ENCODE data around the gene FOLH1.
"Not testable (repeated sequence)": the region's sequence is repeated elsewhere in the genome, so short reads cannot be mapped to it uniquely, and the experiment has no call there.

DNA sequence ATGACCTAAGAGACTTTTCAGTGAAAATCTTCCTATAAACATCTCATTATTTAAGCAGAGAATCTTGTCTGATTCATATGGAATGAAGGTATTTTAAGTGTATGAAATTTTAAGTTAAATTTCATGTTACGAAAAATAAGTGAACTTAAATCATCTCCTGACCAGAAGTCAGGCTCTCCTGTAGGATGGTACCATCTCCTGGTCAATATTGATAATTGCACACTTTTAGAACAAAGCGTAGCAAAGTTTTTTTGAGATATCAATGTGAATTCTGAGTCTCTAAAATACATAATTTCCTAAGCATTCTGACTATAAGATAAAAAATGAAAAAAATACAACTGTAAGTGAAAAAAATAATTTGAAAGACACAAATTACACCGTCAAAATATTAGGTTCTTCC lies 38.8 kb downstream of the FOLH1 start:
- not testable (repeated sequence) for TF ChIP-seq POLR2AphosphoS5 (IDR thresholded peaks at IDR 0.05; ENCODE audit: low read depth, low read length); KDM4A (IDR thresholded peaks at IDR 0.05; ENCODE audit: low read depth, low read length, severe bottlenecking); GABPA (IDR thresholded peaks at IDR 0.05; ENCODE audit: borderline replicate concordance, insufficient read depth, low read length); RXRA (IDR thresholded peaks at IDR 0.05; ENCODE audit: insufficient read depth, low read depth, low read length); BCL11A (IDR thresholded peaks at IDR 0.05; ENCODE audit: low read depth in 2 of 2, low read length in 2 of 2); EP300 (IDR thresholded peaks at IDR 0.05; ENCODE audit: borderline replicate concordance in 1 of 2, low read depth in 2 of 2, low read length in 2 of 2); CEBPB (IDR thresholded peaks at IDR 0.05; ENCODE audit: low read depth, low read length); POLR2A (IDR thresholded peaks at IDR 0.05; ENCODE audit: control extremely low read depth in 1 of 2, low read depth in 2 of 2, low read length in 2 of 2); TAF7 (optimal IDR thresholded peaks at IDR 0.05; ENCODE audit: borderline replicate concordance, low read depth, low read length); SIX5 (IDR thresholded peaks at IDR 0.05; ENCODE audit: low read depth, low read length); JUND (IDR thresholded peaks at IDR 0.05; ENCODE audit: low read length)
- TF ChIP-seq, protein P1, sequence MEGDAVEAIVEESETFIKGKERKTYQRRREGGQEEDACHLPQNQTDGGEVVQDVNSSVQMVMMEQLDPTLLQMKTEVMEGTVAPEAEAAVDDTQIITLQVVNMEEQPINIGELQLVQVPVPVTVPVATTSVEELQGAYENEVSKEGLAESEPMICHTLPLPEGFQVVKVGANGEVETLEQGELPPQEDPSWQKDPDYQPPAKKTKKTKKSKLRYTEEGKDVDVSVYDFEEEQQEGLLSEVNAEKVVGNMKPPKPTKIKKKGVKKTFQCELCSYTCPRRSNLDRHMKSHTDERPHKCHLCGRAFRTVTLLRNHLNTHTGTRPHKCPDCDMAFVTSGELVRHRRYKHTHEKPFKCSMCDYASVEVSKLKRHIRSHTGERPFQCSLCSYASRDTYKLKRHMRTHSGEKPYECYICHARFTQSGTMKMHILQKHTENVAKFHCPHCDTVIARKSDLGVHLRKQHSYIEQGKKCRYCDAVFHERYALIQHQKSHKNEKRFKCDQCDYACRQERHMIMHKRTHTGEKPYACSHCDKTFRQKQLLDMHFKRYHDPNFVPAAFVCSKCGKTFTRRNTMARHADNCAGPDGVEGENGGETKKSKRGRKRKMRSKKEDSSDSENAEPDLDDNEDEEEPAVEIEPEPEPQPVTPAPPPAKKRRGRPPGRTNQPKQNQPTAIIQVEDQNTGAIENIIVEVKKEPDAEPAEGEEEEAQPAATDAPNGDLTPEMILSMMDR (IDR thresholded peaks at IDR 0.05; ENCODE audit: control extremely low read depth in 1 of 3, insufficient read depth in 1 of 3, low read depth in 1 of 3, low read length in 3 of 3) = not testable (repeated sequence)

Data from H1 (cell line).